NOMO-1 treated with DMSO at 0.1 percent for 48 hours (cell line): ENCODE results near the gene SLC13A3.

Source experiments
- DNase-seq: peaks from one replicate; lab custom pipeline; 2025; ENCODE audit not compliant: unreplicated experiment; lab: John Stamatoyannopoulos, UW

SLC13A3 gene

GRCh38 chr20:46562373-46563169 lies 88.7 kb downstream of the SLC13A3 start:
- DNase-seq = peak; percentile 60

DNA sequence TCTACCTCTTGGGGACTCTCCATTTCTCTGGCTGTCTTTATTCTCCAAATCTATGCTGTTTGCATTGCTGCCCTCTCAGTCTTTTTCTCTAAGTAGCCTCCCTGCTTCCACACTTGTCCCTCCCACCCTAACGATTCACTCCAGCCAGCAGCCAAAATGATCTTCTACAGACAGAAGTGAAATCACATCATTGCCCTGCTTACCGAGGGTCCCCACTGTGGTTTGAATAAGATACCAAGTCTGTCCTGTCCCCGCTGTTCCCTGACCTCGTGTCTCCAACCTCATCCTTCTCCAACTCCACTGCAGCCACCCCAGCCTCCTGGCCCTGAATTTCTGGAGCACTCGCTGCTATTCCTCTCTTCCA lies 89.3 kb downstream of the SLC13A3 start:
- no peak for DNase-seq

DNA sequence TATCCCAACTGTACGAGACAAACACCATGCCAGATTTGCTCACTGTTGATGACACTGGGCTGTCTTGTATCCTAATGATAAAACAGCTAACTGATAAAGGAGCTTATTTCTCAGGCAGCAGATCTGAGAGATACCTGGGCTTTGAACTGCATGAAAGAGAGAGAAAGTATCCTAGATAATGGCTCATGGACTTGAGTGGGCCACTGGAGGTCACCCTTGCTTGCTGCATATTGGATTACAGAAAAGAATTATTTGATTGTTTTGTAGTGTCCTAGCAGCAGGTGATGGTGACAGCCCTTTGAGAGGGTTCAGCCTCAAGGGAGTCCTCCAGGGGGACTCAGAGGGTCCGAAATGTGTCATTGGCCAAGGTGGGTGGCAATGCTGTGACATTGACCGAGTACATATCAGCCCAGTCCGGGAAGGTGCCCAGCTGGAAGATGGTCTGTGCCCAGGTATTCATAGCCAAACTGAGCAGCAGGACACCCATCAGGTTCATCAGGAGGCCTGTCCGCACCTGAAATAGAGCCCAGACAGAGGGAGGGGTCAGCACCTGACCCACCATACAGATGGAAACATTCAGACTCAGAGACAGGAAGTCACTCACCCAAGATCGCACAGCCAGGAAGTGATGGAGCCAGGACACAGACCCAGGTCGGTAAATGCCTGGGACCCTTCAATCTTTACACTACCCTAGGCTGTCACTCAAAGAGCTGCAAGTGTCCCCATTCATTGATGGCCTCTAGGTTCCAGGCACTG lies 91.4 kb downstream of the SLC13A3 start:
- DNase-seq = no peak

DNA sequence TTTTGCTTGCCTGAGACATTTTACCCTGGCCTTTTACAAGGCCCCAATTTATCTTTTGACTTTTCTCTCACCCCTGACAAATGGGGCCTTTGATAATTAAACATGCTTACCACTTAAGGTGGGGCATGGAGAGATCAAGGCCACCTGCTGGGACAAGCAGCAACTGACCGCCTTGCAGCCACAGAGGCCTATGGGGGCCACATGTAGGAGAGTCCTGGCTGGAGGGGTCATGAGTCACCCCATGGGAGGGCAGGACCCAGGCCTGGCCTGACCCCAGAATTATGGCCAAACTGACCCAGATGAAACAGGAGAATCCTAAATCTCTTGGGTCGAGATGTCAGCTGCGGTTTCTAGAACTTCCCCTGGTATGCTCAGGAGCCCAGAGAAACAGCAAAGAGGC lies 92.3 kb downstream of the SLC13A3 start:
- DNase-seq = no peak

- no peak for DNase-seq
Observed at GRCh38 chr20:46558511-46558959, 92.7 kb downstream of the SLC13A3 start.

DNA sequence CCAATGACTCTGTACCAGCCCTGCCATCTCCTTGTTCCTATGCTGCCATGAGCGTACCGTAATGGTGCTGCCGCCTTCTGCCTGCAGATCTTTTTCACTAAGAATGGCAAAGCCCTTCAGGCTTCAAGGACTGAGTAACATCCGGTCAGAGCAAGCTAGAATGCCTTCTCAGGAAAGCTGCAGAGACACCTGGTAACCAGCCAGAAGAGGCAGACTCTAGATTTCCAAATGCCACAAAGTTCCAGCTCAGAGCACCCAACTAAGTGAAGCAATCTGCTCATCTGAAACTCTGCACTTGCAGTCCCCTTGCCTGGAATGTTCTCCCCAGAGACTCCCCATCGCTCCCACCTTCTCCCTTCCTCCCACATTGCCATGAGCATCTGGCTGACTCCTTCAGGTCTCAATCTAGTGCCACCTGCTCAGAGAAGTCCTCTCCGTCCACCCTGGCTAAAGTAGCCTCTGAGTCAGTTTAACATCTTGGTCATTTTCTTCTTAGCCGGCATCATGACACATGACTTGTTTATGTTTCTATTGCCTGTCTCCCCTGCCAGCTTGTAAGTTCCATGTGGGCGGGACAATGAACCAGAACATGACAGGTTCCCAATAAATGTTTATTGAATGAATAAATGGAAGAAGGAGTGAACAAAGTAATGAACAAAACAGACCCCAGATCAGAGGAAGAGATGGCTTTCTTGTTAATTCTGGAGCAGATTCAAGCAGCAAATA lies 93.9 kb downstream of the SLC13A3 start:
- DNase-seq = no peak

DNA sequence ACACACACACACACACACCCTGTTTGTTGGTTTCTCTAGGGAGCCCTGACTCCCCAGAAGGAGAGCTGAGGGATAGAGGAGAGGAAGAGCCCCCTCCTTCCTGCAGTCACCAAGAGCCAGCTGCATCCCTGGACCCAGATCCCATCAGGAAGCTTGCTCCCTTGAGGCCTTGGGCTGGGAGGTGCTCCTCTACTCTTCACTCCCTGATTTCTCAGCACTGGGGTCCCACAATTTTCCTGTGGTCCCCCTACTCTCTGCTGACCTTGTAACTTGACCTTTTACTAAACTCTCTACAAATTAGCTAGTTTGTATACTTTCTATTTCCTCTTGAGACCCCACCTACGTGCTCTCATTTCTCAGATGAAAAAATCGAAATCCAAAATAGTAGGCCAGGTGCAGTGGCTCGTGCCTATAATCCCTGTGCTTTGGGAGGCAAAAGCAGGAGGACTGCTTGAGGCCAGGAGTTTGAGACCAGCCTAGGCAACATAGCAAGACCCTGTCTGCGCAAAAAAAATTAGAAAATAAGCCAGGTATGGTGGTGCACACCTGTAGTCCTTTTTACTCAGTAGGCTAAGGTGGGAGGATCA lies 95.8 kb downstream of the SLC13A3 start:
- no peak for DNase-seq

DNA sequence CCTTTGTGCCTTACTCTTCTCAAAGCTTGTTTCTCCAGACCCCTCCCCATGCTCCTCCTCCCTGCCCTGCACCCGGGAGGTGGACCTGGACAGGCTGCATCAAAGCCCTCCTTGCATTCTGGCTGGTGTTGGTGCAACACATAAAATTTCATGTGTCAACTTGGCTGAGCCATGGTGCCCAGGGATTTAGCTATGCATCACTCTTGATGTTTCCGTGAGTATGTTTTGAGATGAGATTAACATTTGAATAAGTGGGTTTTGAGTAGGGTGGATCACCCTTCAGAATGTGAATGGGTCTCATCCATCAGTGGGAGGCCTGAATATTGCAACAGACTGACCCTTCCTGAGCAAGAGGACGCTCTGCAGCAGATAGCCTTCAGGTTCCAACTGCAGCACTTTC lies 96.4 kb downstream of the SLC13A3 start:
- no peak for DNase-seq

- DNase-seq = no peak
Observed at GRCh38 chr20:46553926-46554325, 97.3 kb downstream of the SLC13A3 start.

- DNase-seq = peak; percentile 89
Observed at GRCh38 chr20:46552460-46553420, 98.5 kb downstream of the SLC13A3 start.

DNA sequence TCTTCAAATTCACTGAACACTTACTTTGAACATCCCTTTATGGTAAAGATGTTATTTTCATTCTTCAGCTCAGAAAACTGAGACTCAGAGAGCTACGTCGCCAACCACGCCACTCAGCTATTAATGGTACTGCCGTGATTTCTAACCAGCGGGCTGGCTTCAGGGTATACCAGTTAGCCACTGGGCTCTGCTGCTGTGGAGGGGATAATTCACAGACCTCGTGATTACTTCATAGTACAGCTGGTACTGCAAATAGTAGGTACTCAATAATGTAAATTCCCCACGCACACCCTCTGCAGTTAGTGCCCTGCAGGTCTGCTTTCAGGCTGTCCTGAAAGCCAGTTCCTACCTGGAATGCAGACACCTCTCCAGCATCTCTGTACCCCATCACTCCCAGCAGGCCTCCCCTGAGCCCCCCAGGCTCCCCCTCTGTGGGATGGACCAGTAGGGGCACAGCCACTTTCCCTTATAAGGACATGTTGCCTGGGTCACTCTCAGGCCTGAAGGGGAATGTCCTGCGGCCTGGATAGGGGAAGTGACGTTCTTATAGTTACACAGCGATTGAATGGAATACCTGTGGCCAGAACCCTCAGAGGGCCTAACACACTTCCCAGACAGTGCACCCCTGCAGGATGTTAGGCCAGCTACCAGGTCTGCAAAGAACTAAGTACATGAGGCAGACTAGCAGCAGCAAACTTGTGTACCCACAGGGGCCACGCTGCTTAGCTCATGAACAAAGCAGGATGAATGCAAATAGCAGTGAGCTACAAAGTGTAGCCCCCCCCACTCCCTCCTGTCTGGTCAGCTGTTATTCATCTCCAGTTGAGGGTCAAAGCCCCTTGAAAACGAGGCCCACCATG lies 99.5 kb downstream of the SLC13A3 start:
- DNase-seq = peak; percentile 25

DNA sequence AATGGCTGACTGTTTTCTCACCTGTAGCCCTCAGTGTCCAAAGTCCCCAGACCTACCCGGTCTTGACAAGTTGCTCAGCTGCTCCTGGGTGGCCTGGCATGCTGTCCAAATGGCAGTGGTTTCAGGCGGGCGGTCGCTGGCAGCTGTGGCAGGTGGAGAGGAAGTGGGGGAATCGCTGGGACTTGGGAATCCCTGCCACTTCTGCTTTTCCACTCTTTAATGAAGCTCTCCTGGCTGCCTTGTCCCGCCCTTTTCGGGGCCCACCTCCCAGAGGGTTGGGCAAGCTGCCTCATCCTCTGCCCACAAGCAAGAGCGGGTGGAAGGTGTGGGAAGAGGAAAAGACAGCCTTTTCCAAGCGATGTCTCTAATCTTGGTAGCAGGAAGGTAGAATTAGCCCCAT lies 100.8 kb downstream of the SLC13A3 start, which contains the start of gene OCSTAMP:
OCSTAMP (minus strand) TSS at position 194 of the 400 bp plus-strand sequence; CDS start at position 100, 94 bp downstream.
- peak; percentile 15 for DNase-seq

DNA sequence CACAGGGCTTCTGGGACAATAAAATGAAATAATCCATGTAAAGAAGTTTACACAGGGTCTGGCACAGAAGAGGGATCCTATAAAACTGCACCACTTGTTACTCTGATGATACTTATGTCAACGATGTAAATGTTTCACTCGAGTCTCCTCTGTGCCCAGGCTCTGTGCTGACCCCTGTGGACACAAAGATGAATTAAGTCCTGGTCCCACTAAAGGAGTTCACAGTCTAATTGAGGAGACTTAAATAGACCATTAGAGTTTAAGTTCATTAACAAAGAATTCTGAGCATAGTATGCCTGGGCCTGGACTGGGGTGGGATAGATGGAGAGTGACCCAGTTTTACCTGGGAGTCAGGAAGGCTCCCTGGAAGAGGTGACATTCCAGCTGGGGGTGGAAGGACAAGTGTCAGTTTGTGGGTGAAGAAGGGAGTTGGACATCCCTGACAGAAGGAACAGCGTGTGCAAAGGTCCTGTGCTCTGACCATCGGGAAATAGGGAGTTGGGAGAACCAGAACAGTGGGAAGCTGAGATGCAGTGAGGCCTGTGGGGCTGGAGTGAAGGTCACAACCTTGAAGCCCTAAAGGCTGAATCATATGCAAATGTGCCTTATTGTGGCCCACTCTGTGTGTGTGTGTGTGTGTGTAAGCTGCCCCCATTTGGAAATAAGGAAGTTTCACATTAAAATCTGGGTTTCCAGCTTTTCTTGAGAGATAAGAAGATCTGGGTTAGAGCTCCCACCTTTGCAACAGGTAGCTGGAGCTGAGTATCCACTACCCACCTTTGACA lies 101.9 kb downstream of the SLC13A3 start:
- DNase-seq = no peak

DNA sequence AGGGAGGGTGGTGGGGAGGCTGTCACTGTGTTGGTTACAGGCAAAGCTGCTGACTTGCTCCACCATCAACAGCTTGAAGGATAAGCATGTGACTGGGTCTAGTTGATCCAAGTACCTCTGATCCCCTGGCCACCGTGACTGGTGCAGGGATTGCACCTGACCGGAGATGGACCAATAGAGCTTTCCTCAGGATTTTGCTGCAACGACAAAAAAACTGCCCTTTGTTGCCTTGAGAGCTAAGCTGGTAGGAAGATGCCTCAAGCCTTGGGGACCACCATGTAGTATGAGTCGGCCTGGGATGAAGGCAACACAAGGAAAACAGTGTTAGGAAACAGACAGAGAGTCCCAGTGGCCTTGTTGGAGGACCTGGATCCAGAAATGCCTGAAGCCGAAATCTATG lies 102.6 kb downstream of the SLC13A3 start:
- DNase-seq = no peak

- DNase-seq = no peak
Observed at GRCh38 chr20:46547995-46548394, 103.3 kb downstream of the SLC13A3 start.

DNA sequence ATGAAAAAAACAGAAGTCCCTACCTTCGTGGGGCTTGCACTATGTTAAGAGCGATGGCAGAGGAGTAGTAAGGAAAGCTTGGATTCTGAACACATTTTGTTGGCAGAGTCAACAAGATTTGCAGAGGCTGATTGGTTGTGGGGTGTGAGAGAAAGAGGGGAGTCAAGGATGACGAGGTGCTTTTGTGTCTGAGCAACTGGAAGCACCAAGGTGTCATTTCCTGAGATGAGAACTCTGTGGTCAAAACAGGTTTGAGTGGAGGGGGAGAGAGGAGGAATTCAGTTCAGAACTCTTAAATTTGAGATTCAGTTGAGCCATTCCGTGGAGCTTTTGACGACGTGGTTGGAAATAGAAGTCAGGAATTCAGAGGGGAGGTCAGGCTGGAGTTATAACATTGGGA lies 104.3 kb downstream of the SLC13A3 start:
- no peak for DNase-seq

DNA sequence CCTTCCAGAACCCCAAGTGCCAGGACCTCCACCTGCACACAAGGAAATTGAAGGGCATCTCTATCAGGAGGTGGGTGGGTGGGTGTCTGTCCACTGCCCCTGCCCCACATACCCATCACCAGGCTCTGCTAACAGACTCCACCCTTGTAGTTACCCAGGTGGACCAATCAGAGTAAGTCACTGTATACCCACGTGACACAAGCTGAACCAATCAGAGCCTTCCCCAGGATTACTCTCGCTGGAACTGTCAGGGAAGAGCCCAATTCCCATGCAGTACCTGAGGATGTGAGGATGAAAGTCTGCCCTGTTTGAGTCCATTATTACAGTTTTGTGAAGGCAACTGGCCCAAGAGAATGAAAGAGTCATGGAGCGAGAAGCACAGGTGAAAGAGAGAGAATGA lies 105.0 kb downstream of the SLC13A3 start:
- DNase-seq = no peak

- DNase-seq = no peak
Observed at GRCh38 chr20:46545827-46546138, 105.5 kb downstream of the SLC13A3 start.
